GM18867 (cell line): Measurements from ENCODE around the gene NDUFB10.
"Not testable (repeated sequence)": the region's sequence is repeated elsewhere in the genome, so short reads cannot be mapped to it uniquely, and the experiment has no call there.

Experiments
- ATAC-seq: cut with Tn5 transposase; IDR thresholded peaks from one replicate; pipeline ENCODE4 v1.9.1; 2021; ENCODE audit warnings: mild to moderate bottlenecking, moderate library complexity; ENCODE audit not compliant: unreplicated experiment

The NDUFB10 gene

GRCh38 chr16:1959269-1960039 lies at the start of gene NDUFB10:
TSS of gene NDUFB10 (plus strand) at chr16:1959538. CDS start at chr16:1959625, 87 bp downstream.
- peak; percentile 76 for ATAC-seq

GRCh38 chr16:1909561-1910231 lies 49.6 kb upstream of the NDUFB10 start:
- no peak for ATAC-seq

DNA sequence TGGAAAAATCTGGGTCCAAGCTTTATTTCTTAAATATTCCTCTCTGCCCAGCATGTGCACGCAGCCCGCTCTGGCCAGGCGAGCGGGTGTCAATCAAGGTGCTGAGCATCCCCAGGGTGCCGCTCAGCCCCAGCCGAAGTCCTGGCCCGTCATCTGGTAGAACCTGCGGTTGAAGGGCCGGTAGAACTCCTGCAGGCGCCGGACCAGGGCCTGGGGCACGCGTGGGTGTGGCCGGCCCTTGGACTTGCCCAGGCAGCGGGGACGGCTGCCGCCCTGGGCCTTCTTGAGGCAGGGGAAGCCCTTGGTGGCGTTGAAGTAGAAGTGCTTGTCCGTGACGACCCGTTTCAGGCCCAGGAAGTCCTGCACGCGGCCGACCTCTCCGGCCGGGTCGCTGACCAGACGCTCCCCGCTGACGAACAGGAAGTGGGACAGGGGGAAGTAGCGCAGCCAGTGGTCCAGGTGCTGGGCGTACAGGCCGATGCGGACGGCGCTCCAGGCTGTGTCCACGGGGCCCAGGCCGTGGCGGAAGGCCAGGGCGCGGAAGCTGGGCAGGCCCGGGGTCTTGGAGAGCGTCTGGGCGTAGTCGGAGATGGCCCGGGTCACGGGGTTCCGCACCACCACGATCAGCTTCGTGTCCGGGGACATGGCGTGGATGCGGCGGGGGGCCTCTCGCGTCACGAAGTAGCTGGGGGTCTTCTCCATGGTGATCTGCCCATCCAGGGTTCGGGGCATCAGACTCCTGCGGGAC lies 47.7 kb upstream of the NDUFB10 start:
- no peak for ATAC-seq

- no peak for ATAC-seq
Measured at GRCh38 chr16:1912215-1912543, 47.2 kb upstream of the NDUFB10 start.

GRCh38 chr16:1913327-1914083 lies 45.8 kb upstream of the NDUFB10 start:
- no peak for ATAC-seq

GRCh38 chr16:1914084-1914608 lies 45.2 kb upstream of the NDUFB10 start:
- no peak for ATAC-seq

GRCh38 chr16:1914988-1915387 lies 44.4 kb upstream of the NDUFB10 start:
- no peak for ATAC-seq

- ATAC-seq = no peak
Measured at GRCh38 chr16:1915732-1916639, 43.4 kb upstream of the NDUFB10 start.

DNA sequence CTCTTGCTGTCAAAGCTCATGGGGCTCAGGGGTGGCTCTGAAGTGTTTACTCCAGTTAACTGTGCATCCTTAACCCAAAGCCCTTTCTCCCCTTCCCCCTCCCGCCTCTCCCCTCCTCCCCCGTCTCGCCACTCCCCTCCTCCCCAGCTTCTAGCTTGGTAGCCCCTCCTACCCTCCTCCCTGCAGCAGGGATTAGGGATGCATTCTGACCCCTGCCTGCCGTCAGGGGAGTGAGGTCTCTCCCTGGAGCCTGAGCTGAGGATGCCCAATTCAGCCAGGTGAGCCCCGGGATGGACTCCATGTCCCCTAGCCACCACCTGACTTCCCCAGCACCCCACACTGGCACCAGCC lies 42.7 kb upstream of the NDUFB10 start:
- ATAC-seq = no peak

- ATAC-seq = no peak
Measured at GRCh38 chr16:1917056-1917664, 42.2 kb upstream of the NDUFB10 start.

GRCh38 chr16:1917665-1918350 lies 41.5 kb upstream of the NDUFB10 start:
- no peak for ATAC-seq

DNA sequence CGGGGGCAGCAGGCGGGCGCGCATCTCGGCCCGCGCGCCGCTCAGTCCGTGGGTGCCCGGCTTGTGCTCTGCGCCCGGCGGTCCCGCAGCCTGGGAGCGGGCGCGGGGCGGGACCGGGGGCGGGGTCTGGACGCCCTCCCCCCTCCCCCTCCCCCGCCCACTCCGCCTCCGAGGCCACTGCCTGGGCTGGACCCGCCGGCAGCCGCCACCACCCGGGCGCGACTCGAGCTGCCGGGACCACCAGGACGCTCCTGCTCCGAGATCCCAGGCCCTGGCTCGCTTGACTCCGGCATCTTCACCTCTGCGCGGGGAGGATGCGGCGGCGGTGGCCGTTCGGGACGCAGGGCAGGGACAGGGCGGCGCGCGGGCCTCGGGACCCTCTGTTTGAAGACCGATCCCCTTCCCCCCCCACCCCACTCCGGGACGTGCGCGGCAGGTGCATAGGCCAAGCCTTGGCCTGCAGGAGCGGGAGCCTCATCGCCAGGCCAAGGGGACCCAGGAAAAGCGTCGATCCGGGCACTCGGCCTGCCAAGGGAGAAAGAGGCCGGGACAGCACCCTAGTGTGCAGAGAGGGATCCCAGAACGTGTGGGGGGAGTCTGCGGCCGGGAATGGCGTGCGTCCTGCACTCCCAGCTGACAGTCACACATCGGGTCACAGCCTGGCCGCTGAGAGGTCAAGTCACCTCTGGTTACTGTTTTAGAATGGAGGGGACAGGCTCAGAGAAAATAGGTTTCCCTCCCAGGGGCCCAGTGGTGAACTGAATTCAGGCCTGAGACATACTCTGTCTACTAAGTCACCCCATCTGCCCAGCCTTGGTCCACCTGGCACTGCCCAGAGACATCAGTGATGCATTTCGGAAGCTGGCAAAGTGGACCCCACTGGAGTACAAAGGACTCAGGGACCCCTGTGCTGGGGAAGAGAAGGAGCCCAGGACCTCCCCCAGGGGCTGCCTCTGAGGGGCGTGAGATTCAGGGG lies 40.7 kb upstream of the NDUFB10 start, which contains the start of gene HS3ST6:
Gene HS3ST6, minus strand, starts transcription at position 65 of the 976 bp plus-strand sequence. CDS start 92 bp downstream, outside the sequence.
- ATAC-seq = no peak

- no peak for ATAC-seq
Measured at GRCh38 chr16:1919327-1919998, 39.9 kb upstream of the NDUFB10 start.

- ATAC-seq = not testable (repeated sequence)
Measured at GRCh38 chr16:1920122-1920521, 39.2 kb upstream of the NDUFB10 start.

DNA sequence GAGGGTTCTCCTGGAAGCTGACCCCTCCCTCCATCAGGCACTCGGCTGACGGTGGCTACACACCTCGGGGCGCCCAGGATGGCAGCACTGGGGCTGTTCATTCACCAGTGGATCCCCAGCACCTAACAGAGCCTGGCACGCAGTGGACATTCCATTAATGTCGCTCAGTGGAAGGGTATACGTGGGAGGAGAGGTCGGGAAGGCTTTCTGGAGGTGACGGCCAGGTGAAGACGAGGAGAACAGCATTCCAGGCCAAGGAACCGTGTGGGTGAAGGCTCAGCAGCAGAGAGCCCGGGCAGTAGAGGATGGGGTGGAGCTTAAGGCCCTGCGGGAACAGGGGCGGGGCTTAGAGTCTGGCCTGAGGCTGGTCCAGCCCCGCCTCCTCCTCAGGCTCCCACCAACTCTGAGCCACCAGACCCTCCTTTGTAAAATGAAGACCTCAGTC lies 38.6 kb upstream of the NDUFB10 start:
- ATAC-seq = no peak

GRCh38 chr16:1922357-1922756 lies 37.0 kb upstream of the NDUFB10 start:
- no peak for ATAC-seq
